T-cell (primary cell): ENCODE measurements around the gene SCAI. TPM values are rescaled to one million over a fixed set of nuclear protein-coding genes. Genes with fewer than 3 reads are reported as not detected.
A peak's percentile ranks its signal among the peaks of the same experiment; 100 is the strongest.
"Not testable (repeated sequence)": the region's sequence is repeated elsewhere in the genome, so short reads cannot be mapped to it uniquely, and the experiment has no call there.

Experiments
- ATAC-seq, 4 experiments: fragments of 200-7000 bp in 3 of 4; fragments of 150-1000 bp in 1 of 4; cut with Tn5 transposase; replicated peaks in 1 of 4; 1 replicate in 3 of 4; 2 replicates in 1 of 4; pipeline ENCODE4 v1.10.0; 2021; ENCODE audit warnings: moderate library complexity in 3 of 4, mild to moderate bottlenecking in 2 of 4, moderate number of reproducible peaks in 1 of 4
- CTCF ChIA-PET, 2 donors: fragments of 300-600 bp; sonication (Branson Sonifier 250); formaldehyde crosslinking; loops; one replicate each; lab custom pipeline; 2022; ENCODE audit warnings: antibody characterized with exemption in 2 of 2; lab: Charles Lee
- POLR2A ChIA-PET, 2 donors: fragments of 300-600 bp; sonication (Branson Sonifier 250); formaldehyde crosslinking; loops; one replicate each; lab custom pipeline; 2022; ENCODE audit warnings: antibody characterized with exemption in 2 of 2; lab: Charles Lee
- DNase-seq, 35 experiments: peaks; one replicate each; pipeline versions ENCODE4 v3.0.0 to v3.0.0-alpha.2; 2013 to 2023
- H3K27ac ChIP-seq: one replicate; pipeline ENCODE4 v1.5.1; 2013; ENCODE audit warnings: low read length
- H3K27me3 ChIP-seq, 2 experiments: replicated peaks in 1 of 2; 1 replicate in 1 of 2; 2 replicates in 1 of 2; pipeline versions ENCODE4 v1.6.1 to v1.7.0; 2013; ENCODE audit warnings: low read length in 1 of 2, mixed read lengths in 1 of 2; ENCODE audit not compliant: control insufficient read depth in 2 of 2, insufficient read depth in 2 of 2; ENCODE audit errors: extremely low read depth in 1 of 2
- H3K36me3 ChIP-seq, 2 donors: 1 replicate in 1 of 2; 2 replicates in 1 of 2; pipeline versions ENCODE4 v1.6.1 to v1.7.0; 2013; ENCODE audit warnings: low read length in 1 of 2; ENCODE audit not compliant: control insufficient read depth in 2 of 2, insufficient read depth in 1 of 2; ENCODE audit errors: extremely low read depth in 1 of 2
- H3K4me1 ChIP-seq, 2 experiments: 1 replicate in 1 of 2; 2 replicates in 1 of 2; pipeline versions ENCODE4 v1.6.1 to v1.7.0; 2013; ENCODE audit warnings: low read length in 2 of 2, mixed read lengths in 1 of 2; ENCODE audit not compliant: insufficient read depth in 2 of 2, control insufficient read depth in 1 of 2; ENCODE audit errors: extremely low read depth in 1 of 2
- H3K4me3 ChIP-seq, 2 donors: 1 replicate in 1 of 2; 2 replicates in 1 of 2; pipeline versions ENCODE4 v1.5.1 to v1.7.0; 2013; ENCODE audit warnings: mild to moderate bottlenecking in 2 of 2, low read length in 1 of 2, moderate library complexity in 1 of 2; ENCODE audit not compliant: control insufficient read depth in 1 of 2; ENCODE audit errors: extremely low read depth in 1 of 2
- H3K9me3 ChIP-seq: 2 replicates; pipeline ENCODE4 v1.7.0; 2013
- H3K27ac Mint-ChIP-seq, 2 donors: one replicate each; pipeline ENCODE4 v1.8.0; 2020 to 2021; ENCODE audit warnings: mild to moderate bottlenecking in 2 of 2, mixed read lengths in 2 of 2
- H3K27me3 Mint-ChIP-seq, 2 donors: one replicate each; pipeline ENCODE4 v1.8.0; 2021 to 2022; ENCODE audit warnings: mixed read lengths in 2 of 2
- H3K36me3 Mint-ChIP-seq: one replicate; pipeline ENCODE4 v1.8.0; 2021; ENCODE audit warnings: mixed read lengths
- H3K4me1 Mint-ChIP-seq, 3 donors: one replicate each; pipeline ENCODE4 v1.8.0; 2020 to 2022; ENCODE audit warnings: mixed read lengths in 3 of 3, mild to moderate bottlenecking in 1 of 3
- H3K4me3 Mint-ChIP-seq, 3 donors: one replicate each; pipeline ENCODE4 v1.8.0; 2020 to 2022; ENCODE audit warnings: mild to moderate bottlenecking in 3 of 3, mixed read lengths in 3 of 3, moderate library complexity in 3 of 3
- H3K9me3 Mint-ChIP-seq, 3 donors: one replicate each; pipeline ENCODE4 v1.8.0; 2020 to 2022; ENCODE audit warnings: mixed read lengths in 3 of 3
- WGBS: methylation state at CpG from one replicate; pipeline ENCODE4 v1.1.5; 2013; ENCODE audit warnings: missing lambda C conversion rate; ENCODE audit not compliant: insufficient coverage; 5-methylcytosine and 5-hydroxymethylcytosine counted together
- total RNA-seq, 35 experiments: library from RNA in 6 of 35; stranded (reverse) in 6 of 35; fragments of 120-200 nt in 1 of 35; gene quantifications; one replicate each; pipeline versions ENCODE4 v1.2.1 to v1.2.4 and lab custom pipeline; 2013 to 2026

SCAI gene
- total RNA-seq, 5 donors from 2014 or later (not counting 1 experiment from before 2014, with no cell fraction given): 11.4 to 14.3 (median 13.3) TPM

- peak overlapping the region; percentile 26 to 29 for H3K27ac Mint-ChIP-seq
- H3K36me3 Mint-ChIP-seq: peaks cover 6% of the 10 kb centered on the region
- Histone ChIP-seq H3K4me3 (peak overlapping the region in 1 of 2 donors; percentile 23), H3K4me1 (peaks cover 28 to 33% of the 10 kb centered on the region in 2 experiments), H3K9me3 (no peaks in the 10 kb centered on the region), H3K27ac (no peak overlapping the region), H3K36me3 (no peaks in the 10 kb centered on the region), H3K27me3 (no peaks in the 10 kb centered on the region)
- H3K4me1 Mint-ChIP-seq: peaks cover 40 to 47% (median 43%) of the 10 kb centered on the region in 3 donors
- no peaks in the 10 kb centered on the region for H3K9me3 Mint-ChIP-seq
- CTCF ChIA-PET: interaction anchor here in 1 of 2 donors (0.5 kb wide), 1 partner anchor 43 kb away, joined by 8 read pairs; no protein-coding TSS in a partner anchor
- H3K4me3 Mint-ChIP-seq: peak overlapping the region in 1 of 3 donors; percentile 39
- H3K27me3 Mint-ChIP-seq: no peaks in the 10 kb centered on the region
- WGBS: 33% methylated on average over 1 of the region's 2 CpGs
- POLR2A ChIA-PET: no interaction called here
- ATAC-seq (peak in 1 of 4 experiments; percentile 40), DNase-seq (no peak)
These were observed 22.2 kb downstream of the SCAI start for GRCh38 chr9:125121146-125121545.

- ChIA-PET POLR2A (no interaction called here), CTCF (no interaction called here)
- no peaks in the 10 kb centered on the region for H3K36me3 ChIP-seq
- peak in 4 of 35 experiments; percentile 12 to 60 (median 21) for DNase-seq
- no peaks in the 10 kb centered on the region for H3K9me3 ChIP-seq
- Mint-ChIP-seq H3K4me3 (peak overlapping the region in 1 of 3 donors; percentile 39), H3K4me1 (peaks cover 31 to 35% (median 35%) of the 10 kb centered on the region in 3 donors), H3K36me3 (peaks cover 6% of the 10 kb centered on the region), H3K9me3 (no peaks in the 10 kb centered on the region), H3K27ac (peak overlapping the region in 1 of 2 donors; percentile 19), H3K27me3 (no peaks in the 10 kb centered on the region)
- no peak overlapping the region for H3K4me3 ChIP-seq
- H3K27me3 ChIP-seq: no peaks in the 10 kb centered on the region
- peaks cover 15 to 25% of the 10 kb centered on the region in 2 experiments for H3K4me1 ChIP-seq
- ATAC-seq: peak; percentile 65 to 93 (median 74)
- no peak overlapping the region for H3K27ac ChIP-seq
- WGBS: 64% methylated on average over 3 of the region's 4 CpGs
These were observed 23.6 kb downstream of the SCAI start for GRCh38 chr9:125119643-125120286.

GRCh38 chr9:125118696-125119095 is 24.6 kb downstream of the SCAI start:
- ATAC-seq, H3K36me3 Mint-ChIP-seq, POLR2A ChIA-PET, H3K9me3 ChIP-seq, H3K27me3 Mint-ChIP-seq, H3K36me3 ChIP-seq, H3K27me3 ChIP-seq, H3K27ac Mint-ChIP-seq, DNase-seq, H3K9me3 Mint-ChIP-seq, H3K4me3 Mint-ChIP-seq, H3K27ac ChIP-seq, H3K4me3 ChIP-seq: not testable (repeated sequence)
- H3K4me1 Mint-ChIP-seq: peaks cover 24 to 26% (median 24%) of the 10 kb centered on the region in 3 donors
- CTCF ChIA-PET: interaction anchor here in 1 of 2 donors (0.9 kb wide), 1 partner anchor 23 kb away, joined by 3 read pairs; no protein-coding TSS in a partner anchor
- WGBS: no CpG with 5 or more reads among the region's 2 CpGs
- H3K4me1 ChIP-seq: peaks cover 13 to 25% of the 10 kb centered on the region in 2 experiments

GRCh38 chr9:125114503-125114902 is 28.8 kb downstream of the SCAI start:
- H3K36me3 Mint-ChIP-seq: peaks cover 23% of the 10 kb centered on the region
- H3K27me3 ChIP-seq, H3K27me3 Mint-ChIP-seq, H3K27ac Mint-ChIP-seq, ATAC-seq, H3K36me3 ChIP-seq, H3K4me3 ChIP-seq, DNase-seq, H3K9me3 ChIP-seq, H3K4me3 Mint-ChIP-seq, H3K4me1 ChIP-seq, H3K27ac ChIP-seq: not testable (repeated sequence)
- no CpG with 5 or more reads among the region's 4 CpGs for WGBS
- POLR2A ChIA-PET: interaction anchor here in 1 of 2 donors (0.6 kb wide), 1 partner anchor 1398 kb away, joined by 5 read pairs; no protein-coding TSS in a partner anchor
- peaks cover 0 to 14% (median 12%) of the 10 kb centered on the region in 3 donors for H3K9me3 Mint-ChIP-seq
- CTCF ChIA-PET: interaction anchor here in 1 of 2 donors (0.6 to 0.7 kb wide), 3 partner anchors 57 to 263 kb away, joined by 3 to 5 read pairs (median 5); no protein-coding TSS in a partner anchor
- peaks cover 5 to 18% (median 10%) of the 10 kb centered on the region in 3 donors for H3K4me1 Mint-ChIP-seq

GRCh38 chr9:125110464-125110863 is 32.9 kb downstream of the SCAI start:
- no peak overlapping the region for H3K4me3 Mint-ChIP-seq
- CTCF ChIA-PET: interaction anchor here in 1 of 2 donors (0.5 kb wide), 1 partner anchor 33 kb away, joined by 3 read pairs; the partner anchor contains the start of gene SCAI
- no peaks in the 10 kb centered on the region for H3K4me1 ChIP-seq
- peaks cover 0 to 14% (median 5%) of the 10 kb centered on the region in 3 donors for H3K4me1 Mint-ChIP-seq
- no peak for DNase-seq
- no peaks in the 10 kb centered on the region for H3K27me3 Mint-ChIP-seq
- H3K36me3 Mint-ChIP-seq: peaks cover 18% of the 10 kb centered on the region
- H3K27ac ChIP-seq: no peak overlapping the region
- WGBS: no CpG with 5 or more reads among the region's 2 CpGs
- H3K27ac Mint-ChIP-seq: no peak overlapping the region
- H3K9me3 Mint-ChIP-seq: peaks cover 0 to 14% (median 12%) of the 10 kb centered on the region in 3 donors
- POLR2A ChIA-PET: interaction anchor here in 1 of 2 donors (0.6 kb wide), 1 partner anchor 171 kb away, joined by 3 read pairs; no protein-coding TSS in a partner anchor
- no peak overlapping the region for H3K4me3 ChIP-seq
- H3K27me3 ChIP-seq: no peaks in the 10 kb centered on the region
- no peaks in the 10 kb centered on the region for H3K36me3 ChIP-seq
- H3K9me3 ChIP-seq: peaks cover 5% of the 10 kb centered on the region
- no peak for ATAC-seq

DNA sequence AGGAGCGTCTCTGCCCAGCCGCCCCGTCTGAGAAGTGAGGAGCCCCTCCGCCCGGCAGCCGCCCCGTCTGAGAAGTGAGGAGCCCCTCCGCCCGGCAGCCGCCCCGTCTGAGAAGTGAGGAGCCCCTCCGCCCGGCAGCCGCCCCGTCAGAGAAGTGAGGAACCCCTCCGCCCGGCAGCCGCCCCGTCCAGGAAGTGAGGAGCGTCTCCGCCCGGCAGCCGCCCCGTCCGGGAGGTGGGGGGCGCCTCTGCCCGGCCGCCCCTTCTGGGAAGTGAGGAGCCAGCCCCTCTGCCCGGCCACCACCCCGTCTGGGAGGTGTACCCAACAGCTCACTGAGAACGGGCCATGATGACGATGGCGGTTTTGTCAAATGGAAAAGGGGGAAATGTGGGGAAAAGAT is 34.8 kb downstream of the SCAI start:
- 100% methylated on average over 7 of the region's 33 CpGs for WGBS
- H3K4me1 ChIP-seq, H3K27ac ChIP-seq, H3K36me3 ChIP-seq, H3K4me3 ChIP-seq, H3K4me3 Mint-ChIP-seq, H3K9me3 ChIP-seq, H3K27me3 ChIP-seq, POLR2A ChIA-PET, H3K27me3 Mint-ChIP-seq, DNase-seq, ATAC-seq, H3K27ac Mint-ChIP-seq, CTCF ChIA-PET: not testable (repeated sequence)
- H3K9me3 Mint-ChIP-seq: peaks cover 0 to 14% (median 12%) of the 10 kb centered on the region in 3 donors
- peaks cover 20% of the 10 kb centered on the region for H3K36me3 Mint-ChIP-seq
- H3K4me1 Mint-ChIP-seq: peaks cover 0 to 19% (median 10%) of the 10 kb centered on the region in 3 donors
